Measurements from ENCODE around the gene TPCN2.

GRCh38 chr11:69063652-69064260 lies 15.0 kb downstream of the TPCN2 start:
- TF ChIP-seq POLR2A (IDR thresholded peaks at IDR 0.05; ENCODE audit: low read depth, low read length) (no peak), POLR2AphosphoS5 (IDR thresholded peaks at IDR 0.05; ENCODE audit: low read depth, low read length) (no peak)
